HCEC 1CT (cell line): ENCODE measurements around the gene EPAS1.

Experiments used
- DNase-seq: peaks from one replicate; pipeline ENCODE4 v3.0.0-alpha.2; 2017

The EPAS1 gene

GRCh38 chr2:46303233-46303632, 6.0 kb downstream of the EPAS1 start:
- no peak for DNase-seq

DNA sequence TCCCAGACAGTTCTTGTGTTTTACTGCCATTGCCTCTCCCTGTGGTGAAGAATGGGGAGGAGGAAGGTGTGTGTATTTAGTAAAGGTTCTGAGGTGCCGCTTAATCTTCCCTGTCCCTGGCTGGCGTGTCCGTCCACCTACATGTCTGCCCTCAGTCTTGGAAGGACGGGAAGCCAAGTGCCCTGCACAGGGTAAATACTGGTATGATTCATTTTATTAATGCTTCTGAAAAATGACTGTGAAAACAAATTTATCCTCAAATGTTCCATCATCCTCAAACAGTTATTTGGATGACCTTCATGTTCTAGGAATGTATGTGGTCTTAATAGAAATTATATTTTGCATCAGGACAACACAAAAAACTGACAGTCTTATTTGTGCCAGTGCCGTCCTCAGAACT, 6.6 kb downstream of the EPAS1 start:
- DNase-seq = no peak

DNA sequence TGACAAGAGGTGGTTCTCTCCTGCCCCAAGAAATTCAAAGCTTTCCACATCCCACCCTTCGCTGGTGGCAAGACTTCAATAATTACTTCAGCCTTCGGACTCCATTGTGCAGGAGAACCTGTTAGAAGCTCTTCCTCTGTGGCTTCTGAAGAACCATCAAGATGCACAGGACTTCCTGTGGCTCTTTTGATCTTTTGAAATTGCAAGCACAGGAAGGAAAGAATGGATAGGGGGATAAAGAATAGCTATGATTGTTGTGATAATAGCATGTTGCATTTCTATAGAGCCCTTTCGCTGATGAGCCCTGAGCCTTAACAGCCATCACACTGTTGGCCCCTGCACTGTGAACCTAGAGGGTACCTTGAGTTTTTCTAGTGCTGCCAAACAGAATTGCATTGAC, 7.4 kb downstream of the EPAS1 start:
- DNase-seq = no peak

GRCh38 chr2:46305187-46305586, 8.0 kb downstream of the EPAS1 start:
- no peak for DNase-seq

DNA sequence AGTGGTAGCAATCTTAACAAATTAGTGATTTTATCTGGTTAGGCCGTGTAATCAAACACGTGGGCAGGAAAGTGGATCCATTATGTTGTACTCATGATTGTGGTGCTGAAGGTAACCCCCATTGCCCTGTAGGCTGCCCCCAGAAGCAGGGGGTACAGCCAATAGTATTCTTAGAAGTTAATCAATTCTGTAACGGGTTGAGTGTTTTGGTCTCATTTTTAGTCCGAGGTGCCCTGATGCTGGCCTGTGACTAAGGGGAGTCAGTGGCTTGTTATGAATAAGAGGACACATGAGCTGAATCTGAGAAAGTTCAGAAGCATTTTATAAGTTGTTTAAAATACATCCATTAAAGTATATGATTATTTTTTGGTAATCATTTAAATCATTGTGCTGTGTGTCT, 8.6 kb downstream of the EPAS1 start:
- DNase-seq = no peak

DNA sequence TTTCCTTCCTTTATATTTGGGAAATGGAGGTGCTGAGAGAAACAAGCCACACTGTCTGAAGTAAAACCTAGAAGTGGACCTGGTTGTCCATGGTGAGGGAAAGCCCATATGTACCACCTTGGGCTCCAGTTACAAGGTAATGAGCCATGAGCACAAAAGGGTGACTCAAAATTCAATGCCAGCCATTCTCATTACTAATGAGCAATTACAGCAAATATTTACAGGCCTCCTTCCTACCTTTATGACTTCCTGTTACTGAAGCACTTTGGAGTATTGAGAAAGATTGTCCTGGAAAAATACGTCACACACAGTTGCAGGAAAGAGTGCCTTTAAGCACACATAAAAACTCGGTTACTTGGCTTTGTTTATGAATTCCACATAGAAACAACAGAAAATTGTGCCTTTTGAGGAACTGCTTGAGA, 9.1 kb downstream of the EPAS1 start:
- DNase-seq = peak; percentile 66

GRCh38 chr2:46306988-46307655, 9.9 kb downstream of the EPAS1 start:
- DNase-seq = no peak

GRCh38 chr2:46308081-46308480, 10.9 kb downstream of the EPAS1 start:
- DNase-seq = no peak

GRCh38 chr2:46308629-46309028, 11.4 kb downstream of the EPAS1 start:
- peak; percentile 9 for DNase-seq

DNA sequence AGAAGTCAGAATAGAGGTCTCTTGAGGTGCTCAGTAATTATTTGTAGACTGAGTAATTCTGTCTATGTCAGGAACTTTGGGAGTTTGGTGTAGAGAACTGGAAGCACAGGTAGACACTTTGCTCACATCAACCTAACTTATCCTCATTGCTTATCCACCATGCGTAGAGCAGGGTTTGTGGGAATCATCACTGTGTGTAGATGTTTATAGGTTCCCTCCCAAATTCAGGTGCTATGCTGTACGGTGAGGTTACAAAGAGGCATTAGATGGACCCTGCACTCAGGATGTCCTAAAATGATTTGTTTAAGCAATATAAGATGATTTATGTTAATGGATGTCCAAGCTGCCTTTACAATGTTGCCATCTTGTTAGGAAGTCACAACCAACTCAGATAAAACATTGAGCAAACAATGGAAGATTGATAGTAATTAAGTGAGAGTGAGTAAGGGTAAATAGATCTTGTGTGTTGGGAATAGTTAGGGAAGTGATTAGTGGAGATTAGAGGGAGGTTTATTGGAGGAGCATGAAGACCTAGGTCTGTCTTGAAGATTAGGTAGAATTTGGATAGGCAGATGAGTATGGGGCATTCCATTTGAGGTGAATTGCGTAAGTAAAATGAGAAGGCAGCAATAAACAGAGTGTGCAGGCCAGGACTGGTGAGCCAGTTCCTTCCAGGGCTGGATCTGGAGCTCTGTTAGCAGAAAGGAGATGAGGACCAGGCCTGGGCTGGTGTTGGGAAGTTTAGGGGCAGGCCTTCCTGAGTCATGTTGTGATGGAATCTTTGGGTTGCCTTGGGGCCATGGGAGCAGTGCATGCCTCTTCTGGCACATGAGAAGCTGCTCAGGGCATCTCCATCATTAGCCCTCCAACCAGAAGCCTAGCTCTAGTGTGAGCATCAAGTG, 12.1 kb downstream of the EPAS1 start:
- peak; percentile 68 for DNase-seq

GRCh38 chr2:46310446-46310845, 13.2 kb downstream of the EPAS1 start:
- DNase-seq = no peak

GRCh38 chr2:46311651-46312223, 14.5 kb downstream of the EPAS1 start:
- peak; percentile 3 for DNase-seq

DNA sequence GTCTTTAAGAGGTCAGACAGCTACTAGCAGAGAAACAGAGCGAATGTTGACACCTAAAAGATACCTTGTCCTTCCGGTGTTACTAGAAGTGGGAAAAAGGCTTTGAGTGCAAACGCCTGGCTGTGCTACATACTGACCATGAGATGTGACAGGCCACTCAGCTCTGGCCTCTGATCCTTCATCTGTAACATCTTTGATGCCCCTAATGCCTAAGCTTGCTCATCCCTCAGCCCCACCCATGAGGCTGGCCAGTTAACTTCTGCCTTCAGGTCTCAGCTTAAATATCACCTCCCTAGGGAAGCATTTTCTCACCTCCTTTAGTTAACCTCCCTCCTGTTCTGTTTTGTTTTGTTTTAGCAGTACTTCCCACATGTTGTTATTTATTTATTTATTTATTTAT, 15.9 kb downstream of the EPAS1 start:
- no peak for DNase-seq

- DNase-seq = no peak
Observed at GRCh38 chr2:46314065-46314835, 17.0 kb downstream of the EPAS1 start.

DNA sequence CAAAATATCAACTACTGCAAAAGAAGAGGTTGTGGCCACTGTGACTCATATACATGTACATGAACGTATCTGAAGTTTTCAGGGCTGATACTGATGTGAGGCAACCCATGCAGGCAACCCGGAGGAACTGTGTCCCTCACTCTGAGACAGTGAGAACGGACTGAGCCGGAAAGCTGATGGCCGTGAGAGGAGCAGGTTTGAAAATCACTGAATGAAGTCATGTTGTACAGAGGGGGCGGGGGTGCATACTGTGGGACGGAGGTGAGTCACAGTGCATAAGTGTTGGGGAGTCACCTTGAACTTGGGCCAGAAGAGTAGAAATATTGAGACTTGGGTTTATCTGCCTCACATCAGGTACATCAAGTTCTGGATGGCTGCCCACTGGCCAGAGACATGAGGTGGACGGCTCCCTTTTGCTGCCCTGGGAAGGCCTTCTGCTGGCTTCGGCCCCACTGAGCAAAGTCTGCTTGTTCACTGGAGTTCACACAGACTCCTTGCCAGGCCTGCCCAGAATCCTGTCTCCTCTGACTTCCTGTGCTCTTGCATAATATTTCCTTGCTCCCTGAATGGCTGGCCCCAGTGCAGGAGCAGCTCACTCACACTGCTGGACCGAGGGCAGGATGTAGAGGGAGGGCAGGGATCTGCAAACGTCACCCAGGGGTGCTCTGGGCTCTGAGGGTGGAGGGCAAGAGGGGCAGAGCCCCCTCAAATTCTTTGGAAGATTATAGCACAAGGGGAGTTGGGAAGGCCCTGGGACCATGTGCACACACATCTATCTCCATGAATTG, 18.1 kb downstream of the EPAS1 start:
- peak; percentile 98 for DNase-seq

DNA sequence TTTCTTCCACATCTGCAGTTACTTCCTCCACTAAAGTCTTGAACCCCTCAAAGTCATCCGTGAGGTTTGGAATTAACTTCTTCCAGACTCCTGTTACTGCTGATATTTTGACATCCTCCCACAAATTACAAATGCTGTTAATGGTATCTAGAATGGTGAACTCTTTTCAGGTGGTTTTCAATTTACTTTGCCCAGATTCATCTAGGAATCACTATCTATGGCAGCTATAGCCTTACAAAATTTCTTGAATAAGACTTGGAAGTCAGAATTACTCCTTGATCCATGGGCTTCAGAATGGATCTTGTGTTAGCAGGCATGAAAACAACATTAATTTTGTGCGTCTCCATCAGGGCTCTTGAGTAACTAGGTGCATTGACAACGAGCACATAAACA, 19.9 kb downstream of the EPAS1 start:
- no peak for DNase-seq

DNA sequence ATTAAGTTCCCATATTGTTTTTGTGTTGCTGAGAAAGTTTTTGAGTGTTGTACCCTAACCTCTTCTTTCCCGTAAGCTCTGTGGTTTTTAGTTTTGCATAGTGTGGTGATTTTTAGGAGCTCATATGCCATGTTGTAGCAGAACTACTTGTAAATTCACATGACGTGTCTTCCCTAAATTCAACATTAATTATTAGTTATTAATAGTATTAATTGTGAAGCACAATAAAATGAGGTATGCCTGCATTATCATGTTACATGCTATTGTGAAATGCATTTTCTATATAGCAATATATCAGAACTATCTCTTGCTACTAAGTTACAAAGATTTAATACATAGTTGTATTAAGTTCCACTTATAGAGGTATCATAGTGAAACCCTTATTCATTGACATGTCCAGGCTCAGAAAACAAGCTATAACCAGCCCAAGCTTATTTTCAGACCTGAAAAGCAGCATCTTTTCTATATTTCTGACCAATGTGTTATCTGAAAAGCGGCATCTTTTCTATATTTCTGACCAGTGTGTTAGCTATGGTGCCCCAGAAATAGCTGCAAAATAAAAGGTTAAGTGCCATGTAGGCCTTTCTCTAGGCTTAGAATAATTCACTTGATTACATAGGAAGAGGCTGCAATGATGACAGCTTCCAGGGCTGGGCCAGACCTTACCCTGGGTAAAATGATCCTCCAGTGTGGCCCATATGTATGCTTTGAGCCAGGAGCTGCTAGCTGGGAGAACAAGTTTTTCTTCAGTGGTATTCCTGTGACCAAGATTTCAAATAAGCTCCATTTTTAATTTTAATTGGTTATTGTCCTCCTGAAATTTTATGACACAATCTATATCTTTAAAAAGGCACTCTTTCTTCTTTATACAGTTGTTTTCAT, 21.6 kb downstream of the EPAS1 start:
- peak; percentile 39 for DNase-seq

DNA sequence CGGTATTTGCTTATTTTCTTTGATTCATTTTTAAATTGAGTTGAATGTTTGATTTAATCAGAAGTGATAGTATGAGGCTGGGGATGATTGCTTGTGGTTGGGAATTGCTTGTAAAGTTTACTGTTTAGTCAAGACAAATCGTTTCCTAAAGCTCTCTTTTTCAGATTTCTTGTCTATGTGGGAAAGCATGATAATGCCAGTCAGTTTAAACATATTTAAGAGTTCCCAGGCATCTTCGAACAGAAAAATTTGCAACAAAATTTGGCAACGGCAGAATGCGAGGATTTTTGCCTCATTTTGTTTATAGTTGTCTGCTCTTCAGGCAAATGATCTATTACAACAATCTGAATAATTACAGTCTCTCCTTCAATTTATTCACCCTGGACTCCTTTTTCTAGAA, 22.5 kb downstream of the EPAS1 start:
- no peak for DNase-seq

GRCh38 chr2:46320141-46320567, 22.9 kb downstream of the EPAS1 start:
- DNase-seq = peak; percentile 55

DNA sequence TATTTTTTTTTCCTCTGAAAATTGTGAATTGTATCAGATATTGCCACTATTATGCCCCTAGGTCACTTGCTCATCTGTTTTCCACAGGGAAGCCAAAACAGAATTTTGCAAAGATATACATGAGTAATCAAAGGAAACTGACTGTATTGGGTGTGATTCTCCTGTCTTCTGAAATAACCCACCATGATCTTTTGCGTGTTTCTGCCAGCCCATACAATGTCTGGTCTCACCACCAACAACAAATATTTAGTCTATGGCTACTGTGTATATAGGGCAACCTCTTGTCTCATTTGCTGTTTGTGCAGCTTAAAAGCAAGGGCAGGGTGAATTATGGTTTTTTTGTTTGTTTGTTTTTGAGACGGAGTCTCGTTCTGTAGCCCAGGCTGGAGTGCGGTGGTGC, 26.5 kb downstream of the EPAS1 start:
- peak; percentile 9 for DNase-seq
